Stimulated activated CD4-positive, alpha-beta T cell treated with anti-CD3 and anti-CD28 coated beads, Interleukin-15, amount 100 ng/mL, for 1 hour (primary cell): ENCODE data around the gene COL26A1.
"Not testable (repeated sequence)": the region's sequence is repeated elsewhere in the genome, so short reads cannot be mapped to it uniquely, and the experiment has no call there.

Experiments
- DNase-seq, 2 donors: peaks; one replicate each; pipeline ENCODE4 v3.0.0-alpha.2; 2020; ENCODE audit warnings: low read depth in 1 of 2, low spot score in 1 of 2

COL26A1 gene

DNA sequence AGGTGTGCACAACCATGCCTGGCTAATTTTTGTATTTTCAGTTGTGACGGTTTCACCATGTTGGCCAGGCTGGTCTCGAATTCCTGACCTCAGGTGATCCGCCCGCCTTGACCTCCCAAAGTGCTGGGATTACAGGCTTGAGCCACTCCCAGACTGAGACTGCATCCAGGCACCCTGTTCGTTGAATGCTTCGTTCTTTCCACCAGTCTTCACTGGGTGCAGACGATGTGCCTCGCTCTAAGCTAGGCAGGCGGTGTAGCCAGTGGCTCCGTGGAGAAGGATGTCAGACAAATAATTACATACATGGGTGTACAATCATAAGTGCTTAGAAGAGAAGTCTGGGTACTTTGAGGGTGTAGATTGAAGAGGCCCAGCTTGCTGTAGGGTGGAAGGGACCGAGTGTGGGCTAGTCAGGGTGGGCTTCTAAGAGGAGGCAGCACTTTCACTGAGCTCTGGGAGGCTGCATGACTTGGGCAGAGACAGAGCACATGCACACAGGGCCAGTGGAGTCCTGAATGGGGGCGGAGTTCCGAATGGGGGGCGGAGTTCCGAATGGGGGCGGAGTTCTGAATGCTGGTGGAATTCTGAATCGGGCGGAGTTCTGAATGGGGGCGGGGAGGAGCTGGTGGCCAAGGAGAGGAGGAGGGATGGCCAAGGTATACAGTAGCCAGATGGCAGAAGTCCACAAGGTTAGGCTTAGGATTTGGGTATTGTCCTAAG, 74.3 kb downstream of the COL26A1 start:
- DNase-seq: no peak

DNA sequence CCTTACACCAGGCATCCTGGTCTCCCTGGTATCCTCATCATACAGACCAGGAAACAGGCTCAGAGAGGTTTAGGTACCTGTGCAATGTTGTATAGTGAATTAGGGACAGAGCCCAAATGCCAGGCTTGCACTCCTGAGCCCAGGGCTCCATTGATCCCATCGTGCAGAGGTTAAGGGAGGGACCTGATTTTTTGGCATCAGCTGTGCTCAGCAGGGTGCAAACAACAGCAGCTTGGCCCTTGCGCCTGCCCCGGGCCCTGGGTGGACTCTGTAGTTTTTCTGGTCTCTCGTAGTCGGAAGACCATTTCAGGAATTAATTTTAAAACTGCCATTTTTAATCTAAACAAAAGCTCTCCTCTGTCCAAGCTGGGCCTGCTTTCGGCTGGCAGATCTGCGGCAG, 79.2 kb downstream of the COL26A1 start:
- no peak for DNase-seq

DNA sequence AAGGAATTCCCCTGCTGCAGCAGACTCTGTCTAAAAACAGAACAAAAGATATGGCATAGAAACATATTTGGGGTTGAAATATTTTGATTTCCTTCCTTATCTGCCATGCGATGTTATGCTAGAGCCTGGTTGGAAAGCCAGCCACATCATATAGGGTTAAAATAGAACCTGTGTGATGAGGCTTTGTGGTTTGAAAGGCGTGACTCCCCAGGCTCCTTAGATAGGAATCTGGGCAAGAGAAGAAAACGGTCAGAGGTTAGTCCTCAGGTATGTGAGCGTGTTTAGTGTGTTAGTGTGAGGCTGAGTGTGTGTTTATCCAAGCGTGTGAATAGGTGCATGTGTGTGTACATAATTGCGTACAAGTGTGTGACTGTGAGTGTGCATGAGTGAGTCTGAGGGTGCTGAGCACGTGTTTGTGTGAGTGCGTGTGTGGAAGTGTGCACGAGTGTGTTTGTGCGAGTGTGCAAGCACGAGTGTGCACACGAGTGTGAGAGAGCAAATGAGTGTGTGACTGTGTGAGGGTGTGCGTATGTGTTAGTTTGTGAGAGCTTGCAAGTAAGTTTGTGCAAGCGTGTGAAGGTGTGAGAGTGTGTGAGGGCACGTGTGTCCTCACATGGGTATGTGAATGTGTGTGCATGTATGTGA, 79.9 kb downstream of the COL26A1 start:
- no peak for DNase-seq

DNA sequence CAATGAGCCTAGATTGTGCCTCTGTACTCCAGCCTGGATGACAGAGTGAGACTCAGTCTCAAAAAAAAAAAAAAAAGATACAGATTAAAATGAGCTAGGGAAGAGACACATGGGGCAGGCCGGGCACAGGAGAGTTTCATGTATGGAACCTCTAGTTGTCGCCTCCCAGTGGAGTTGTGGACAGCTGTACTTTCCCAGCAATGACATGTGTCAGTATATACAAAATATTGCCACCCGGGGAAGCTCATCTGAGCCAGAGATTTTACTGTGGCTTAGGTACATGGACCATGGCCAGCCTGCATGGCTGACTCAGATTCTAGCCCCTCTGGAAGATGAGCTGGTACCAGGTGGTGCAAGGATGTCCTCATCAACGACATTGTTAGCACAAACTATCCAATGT, 87.4 kb downstream of the COL26A1 start:
- DNase-seq: no peak

DNA sequence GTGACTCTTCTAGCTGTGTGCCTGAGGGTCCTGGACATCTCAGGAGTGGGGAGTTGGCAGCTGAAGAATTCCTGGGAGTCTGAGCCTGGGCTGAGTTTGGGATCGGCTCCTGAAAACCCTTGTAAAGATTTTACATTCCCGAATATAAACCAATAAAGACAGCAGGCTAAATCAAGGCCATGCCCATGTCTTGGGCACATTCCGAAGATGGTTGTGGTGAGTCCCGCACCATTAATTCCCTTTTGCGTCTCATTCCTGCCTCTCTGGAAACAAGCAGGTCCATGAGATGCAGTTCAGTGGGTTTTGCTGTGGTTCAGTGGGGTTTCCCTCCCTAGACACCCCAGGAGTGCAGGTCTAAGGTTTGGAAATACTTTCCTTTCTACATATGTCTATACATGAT, 90.9 kb downstream of the COL26A1 start:
- DNase-seq: no peak

DNA sequence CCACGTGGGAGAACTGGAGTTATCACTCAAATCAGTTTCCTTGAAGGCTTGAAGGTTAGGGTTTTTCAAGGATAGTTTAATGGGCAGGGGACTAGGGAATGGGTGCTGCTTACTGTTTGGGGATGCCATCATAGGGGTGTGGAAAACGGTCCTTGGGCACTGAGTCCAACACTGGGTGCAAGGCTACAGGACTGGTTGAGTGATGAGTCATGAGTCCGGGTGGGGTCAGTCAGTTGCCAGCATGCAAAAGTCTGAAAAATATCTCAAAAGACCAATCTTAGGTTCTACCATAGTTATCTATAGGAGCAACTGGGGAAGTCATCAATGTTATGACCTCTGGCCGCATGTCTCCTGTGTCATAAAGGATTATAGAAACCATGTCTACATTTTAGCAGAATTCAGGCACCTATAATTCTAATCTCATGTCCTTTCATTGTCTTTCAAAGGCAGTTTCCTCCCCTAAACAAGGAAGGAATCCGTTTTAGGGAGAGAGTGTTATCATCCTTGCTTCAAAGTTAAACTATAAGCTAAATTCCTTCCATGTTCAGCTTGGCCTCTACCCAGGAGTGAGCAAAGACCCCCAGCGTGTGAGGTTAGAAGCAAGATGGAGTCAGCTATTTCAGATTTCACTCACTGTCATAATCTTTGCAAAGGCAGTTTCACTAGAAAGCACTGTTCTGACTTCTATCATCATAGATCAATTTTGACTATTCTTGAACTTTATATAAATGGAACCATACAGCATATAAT, 94.5 kb downstream of the COL26A1 start:
- DNase-seq: no peak

DNA sequence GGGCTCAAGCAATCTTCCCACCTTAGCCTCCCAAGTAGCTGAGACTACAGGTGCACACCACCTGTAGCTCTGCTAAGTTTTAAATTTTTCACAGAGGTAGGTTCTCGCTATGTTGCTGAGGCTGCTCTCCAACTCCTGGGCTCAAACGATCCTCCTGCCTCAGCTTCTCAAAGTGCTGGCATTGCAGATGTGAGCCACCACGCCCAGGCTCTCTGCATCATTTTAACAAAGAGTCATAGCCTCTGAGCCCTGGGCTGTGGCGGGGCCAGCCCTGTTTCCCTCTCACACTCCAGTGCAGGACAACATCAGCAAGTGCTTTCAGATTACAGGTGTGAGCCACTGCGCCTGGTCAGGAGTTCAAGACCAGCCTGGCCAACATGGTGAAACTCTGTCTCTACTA, 102.5 kb downstream of the COL26A1 start:
- no peak for DNase-seq

DNA sequence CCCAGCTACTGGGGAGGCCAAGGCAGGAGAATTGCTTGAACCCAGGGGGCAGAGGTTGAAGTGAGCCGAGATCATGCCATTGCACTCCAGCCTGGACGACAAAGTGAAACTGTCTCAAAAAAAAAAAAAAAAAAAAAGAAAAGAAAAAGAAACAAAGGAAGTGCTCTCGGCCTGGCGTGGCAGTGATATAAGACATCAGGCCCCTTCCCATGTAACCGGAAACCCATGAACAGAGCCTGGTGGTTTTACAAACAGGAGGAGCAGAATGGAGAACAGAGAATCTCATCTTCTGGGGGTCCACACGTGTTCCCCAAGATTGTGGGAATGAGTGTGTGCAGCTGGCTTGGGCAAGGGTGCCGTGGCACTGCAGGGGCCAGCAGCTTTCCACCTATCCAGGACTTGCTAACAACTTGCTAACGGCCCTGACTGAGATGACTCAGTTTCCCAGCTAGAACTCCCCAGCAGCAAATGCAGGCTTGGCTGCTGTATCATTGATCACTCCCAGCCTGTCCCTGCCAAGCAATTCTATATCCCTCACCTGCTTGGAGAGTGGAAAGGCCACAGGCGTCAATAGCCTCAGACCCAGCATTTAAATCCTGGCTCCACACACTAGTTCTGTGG, 103.0 kb downstream of the COL26A1 start:
- DNase-seq: no peak

DNA sequence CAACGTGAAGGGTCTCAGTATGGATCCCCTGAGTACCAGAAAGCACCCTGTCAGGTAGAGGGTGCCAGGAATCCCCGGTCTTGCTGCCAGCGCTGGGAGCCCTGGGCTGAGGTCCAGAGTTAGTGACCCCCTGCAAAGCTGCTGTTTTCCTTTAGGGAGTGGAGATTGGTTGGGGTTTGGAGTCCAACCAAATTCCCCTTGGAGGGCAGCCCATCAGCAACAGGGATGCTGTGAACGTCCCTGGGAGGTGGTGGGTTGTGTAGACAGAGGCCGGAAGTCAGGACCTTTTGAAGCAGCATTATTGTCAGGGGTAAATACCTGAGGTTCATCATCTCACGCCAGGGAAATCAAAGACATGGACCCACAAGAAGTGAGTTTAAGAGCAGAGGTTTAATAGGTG, 104.2 kb downstream of the COL26A1 start:
- DNase-seq: no peak

DNA sequence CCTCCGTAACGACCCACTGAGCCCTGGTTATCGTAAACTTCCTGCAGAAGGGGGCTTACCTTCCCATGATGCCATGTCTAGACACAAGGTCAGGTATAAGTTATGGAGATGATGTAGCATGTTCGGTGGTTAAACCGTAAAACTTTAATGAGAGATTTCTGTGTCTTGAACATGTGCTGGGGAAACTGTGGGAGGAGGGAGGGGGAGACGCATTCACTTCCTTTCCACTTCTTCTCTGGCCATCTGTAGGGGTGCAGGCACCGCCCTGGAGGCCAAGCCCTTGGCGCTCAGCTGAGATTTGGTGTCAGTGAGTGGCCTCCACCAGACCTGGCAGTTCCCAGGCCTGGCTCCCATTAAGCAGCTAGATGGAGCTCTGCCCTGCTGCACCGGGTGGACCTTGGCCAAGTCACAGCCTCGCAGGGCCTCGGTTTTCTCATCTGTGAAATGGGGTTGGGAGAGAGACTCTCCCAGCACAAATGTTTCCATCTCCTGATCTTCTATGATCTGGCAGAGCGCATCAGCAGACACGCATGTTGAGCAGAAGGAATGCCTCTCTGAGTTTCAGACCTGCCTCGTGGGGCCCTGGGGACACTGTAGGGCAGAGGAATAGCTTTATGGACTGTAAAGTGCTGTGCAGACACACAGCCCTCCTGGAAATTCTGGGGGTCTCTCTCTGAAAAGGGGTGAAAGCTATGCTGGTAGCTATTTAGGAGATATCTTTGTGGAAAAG, 106.0 kb downstream of the COL26A1 start:
- DNase-seq: no peak

DNA sequence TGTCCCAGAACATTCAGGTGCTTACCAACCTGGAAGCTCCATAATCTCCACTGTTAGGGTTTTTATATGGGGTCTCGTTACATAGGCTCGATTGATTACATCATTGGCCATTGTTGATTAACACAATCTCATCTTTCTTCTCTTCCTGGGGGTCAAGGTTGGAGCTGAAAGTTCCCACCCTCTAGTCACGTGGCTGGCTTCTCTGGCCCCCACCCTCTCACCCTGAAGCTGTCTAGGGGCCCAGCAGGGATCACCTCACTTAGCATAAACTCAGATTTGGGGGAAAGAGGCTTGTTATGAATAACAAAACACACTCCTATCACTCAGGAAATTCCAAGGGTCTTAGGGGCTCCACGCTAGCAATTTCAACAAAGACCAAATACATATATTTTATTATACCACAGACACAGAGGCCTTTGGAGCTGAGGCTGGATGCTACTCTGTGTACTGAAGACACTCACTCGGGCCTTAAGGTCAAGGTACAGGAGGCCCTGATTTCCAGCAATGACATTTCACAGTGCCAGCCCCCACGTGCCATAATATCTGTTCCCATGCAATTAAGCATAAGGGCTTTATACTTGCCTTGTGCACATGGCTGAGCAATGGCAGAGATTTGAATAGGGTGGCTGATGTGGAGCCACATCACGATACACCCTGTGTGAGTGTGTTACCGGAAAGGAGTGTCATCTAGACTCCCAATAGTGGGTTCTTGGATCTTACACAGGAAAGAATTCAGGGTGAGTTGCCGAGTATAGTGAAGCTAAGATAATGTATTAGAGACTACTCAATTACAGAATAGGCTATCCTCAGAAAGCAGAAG, 108.2 kb downstream of the COL26A1 start:
- no peak for DNase-seq

DNA sequence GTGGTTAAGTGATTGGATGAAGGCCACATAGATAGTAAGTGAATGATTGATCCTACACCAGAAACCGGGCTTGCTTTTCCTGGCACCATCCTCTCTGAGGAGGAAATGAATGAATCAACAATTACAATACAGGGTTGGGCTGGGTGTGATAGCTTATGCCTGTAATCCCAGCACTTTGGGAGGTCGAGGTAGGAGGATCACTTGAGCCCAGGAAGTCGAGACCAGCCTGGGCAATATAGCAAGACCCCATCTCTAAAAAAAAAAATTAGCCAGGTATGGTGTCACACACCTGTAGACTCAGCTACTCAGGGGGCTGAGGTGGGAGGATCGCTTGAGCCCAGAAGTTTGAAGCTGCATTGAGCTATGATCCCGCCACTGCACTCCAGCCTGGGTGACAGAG, 111.5 kb downstream of the COL26A1 start:
- no peak for DNase-seq

DNA sequence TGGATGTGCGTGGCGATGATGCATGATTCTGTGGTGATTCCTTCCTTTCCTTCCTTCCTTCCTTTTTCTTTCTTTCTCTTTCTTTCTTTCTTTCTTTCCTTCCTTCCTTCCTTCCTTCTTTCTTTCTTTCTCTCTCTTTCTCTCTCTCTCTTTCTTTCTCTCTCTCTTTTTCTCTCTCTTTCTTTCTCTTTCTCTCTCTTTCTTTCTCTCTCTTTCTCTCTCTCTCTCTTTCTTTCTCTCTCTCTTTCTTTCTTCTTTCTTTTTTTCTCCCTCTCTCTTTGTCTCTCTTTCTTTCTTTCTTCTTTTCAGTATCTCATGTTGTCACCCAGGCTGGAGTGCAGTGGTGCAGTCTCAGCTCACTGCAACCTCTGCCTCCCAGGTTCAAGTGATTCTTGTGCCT, 113.0 kb downstream of the COL26A1 start:
- not testable (repeated sequence) for DNase-seq

DNA sequence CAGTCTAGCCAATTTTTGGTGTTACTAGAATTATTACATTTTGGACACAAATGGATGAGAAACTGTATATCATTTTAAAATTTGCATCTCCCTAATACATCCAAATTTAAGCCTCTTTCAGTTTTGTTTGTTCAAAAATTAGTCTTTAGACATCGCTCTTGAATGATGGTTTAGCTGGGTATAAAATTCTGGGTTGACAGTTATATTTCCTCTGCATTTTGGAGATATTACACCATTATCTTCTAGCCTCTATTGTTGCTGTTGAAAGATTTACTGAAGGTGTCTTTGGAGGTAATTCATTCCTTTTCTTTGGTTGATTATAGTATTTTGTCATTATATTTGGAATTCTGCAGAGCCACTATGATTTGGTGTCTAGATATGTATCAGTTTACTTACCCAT, 116.5 kb downstream of the COL26A1 start:
- DNase-seq: no peak

DNA sequence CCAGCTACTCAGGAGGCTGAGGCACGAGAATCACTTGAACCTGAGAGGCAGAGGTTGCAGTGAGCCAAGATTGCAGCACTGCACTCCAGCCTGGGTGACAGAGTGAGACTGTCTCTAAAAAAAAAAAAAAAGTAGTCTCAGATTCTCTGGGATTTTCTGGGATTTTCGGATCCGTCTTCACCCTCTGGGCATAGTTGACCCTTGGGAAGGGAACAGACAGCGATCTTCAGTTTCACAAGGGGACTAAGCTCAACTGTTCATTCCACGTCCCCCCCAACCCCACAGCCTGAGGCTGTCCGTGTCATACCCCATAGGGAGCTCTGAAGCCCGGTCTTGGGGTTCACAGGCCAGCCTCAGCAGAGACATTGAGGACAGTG, 123.4 kb downstream of the COL26A1 start:
- DNase-seq: not testable (repeated sequence)

DNA sequence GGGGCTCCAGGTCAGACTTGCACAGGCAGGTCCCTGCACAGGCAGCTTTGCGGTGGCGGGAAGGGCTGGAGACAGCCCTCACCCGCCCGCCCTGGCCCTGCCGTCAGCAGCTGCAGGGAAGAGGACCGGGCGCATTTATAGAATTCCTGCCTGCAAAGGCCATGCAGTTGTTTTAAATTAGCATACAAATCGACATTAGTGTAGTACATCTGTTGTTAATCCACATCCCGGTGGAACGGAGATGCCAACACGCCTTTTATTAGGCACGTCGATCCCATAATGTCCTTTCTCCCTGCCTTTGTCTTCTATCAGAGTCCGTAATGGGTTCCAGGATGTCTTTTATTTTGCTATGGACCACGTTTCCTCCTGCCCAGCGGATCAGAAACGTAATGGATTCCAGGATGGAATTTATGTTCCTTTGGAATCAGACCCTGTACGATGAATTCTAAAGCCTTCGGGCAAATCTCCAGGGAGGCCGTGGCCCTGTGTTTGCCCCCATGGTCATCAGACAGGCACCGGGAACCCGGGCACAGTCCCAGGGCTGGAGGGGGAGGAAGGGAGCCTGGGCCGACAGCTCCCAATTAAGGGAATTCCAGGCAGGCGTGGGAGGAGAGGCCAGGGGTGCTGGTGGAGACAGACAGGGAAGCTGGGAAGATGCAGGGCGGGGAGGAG, 123.9 kb downstream of the COL26A1 start:
- no peak for DNase-seq

DNA sequence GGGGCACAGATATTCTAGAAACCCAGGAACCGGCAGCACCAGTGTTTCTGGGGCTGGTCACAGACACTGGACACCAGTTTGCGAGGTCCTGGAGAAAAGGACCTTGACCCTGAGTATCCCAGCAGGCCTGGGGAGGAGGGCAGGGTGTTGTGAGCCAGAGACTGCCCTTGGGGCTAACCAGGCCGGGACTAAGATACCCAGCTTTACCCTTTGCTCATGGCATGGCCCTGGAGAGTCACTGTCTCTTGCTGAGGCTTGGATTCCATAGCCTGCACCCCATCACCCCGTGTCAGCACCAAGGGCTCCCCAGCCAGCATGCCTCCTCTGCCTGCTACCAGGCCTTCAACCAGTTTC, 124.4 kb downstream of the COL26A1 start:
- no peak for DNase-seq

DNA sequence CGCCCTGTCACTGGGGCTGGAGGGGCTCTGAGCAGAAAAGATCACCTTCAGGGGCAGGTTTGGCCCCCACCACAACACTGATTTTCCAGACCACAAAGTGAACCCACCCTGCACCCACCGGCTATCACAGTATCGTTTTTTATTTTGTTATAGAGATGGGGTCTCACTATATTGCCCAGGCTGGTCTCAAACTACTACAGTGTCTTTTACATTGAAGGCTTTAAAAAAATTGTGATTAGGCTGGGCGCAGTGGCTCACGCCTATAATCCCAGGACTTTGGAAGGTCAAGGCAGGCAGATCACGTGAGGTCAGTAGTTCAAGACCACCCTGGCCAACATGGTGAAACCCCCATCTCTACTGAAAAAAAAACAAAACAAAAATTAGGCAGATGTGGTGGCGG, 125.1 kb downstream of the COL26A1 start:
- no peak for DNase-seq

DNA sequence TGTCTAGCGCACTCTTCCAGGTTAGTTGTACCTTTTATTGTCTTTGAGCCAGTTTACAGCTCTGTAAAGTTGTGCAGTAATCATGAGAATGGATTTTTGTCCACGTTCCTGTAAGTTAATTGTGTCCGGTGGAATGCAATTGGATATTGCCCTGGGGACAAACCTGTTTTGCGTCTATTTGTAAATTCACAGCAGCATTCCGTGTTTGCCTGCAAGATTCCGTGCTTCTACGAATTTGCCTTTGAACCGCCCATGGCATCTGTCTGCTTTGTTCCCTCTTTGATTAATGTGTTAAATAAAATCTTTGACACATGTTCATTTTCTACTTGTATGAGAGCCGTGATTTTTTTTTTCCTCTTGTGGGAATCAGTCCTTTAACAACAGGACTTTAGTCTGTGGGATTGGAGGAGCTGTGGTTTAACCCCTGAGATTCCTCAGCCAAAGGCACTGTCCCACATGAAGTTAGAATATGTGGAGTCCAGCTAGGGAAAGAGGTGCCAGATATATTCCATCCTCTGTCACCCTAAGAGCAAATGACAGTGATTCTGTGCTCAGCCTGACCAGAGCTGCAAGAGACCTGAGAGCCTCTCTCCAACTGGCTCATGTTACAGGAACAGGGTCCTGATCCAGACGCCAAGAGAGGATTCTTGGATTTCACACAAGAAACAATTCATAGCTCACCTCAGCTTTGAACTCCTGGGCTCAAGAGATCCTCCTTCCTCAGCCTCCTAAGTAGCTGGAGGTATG, 126.3 kb downstream of the COL26A1 start:
- no peak for DNase-seq
